K562 (cell line): Measurements from ENCODE around the gene SLC26A11. TPM values are rescaled to one million over a fixed set of nuclear protein-coding genes. Genes with fewer than 3 reads are reported as not detected.
A peak's percentile ranks its signal among the peaks of the same experiment; 100 is the strongest.

ENCODE experiments used
- DNMT1 ChIP-seq: fragments of 450-650 bp; IDR thresholded peaks from 2 replicates; pipeline ENCODE4 v1.6.1; 2016; ENCODE audit warnings: antibody characterized with exemption, mild to moderate bottlenecking
- EGR1 ChIP-seq: fragments of 450-650 bp; conservative IDR thresholded peaks from 2 replicates; pipeline ENCODE4 v1.6.1; 2017; ENCODE audit warnings: mild to moderate bottlenecking
- HNRNPLL ChIP-seq: fragments of 200-400 bp; formaldehyde crosslinking; IDR thresholded peaks from 2 replicates; pipeline ENCODE4 v1.6.1; 2017; ENCODE audit warnings: low read length, low read depth, mild to moderate bottlenecking; ENCODE audit not compliant: poor library complexity, severe bottlenecking
- KAT2B ChIP-seq: IDR thresholded peaks from one replicate; pipeline ENCODE4 v1.6.1; 2012; ENCODE audit warnings: low read depth, mild to moderate bottlenecking, control low read depth, inconsistent platforms, low read length, moderate library complexity
- NFRKB ChIP-seq: fragments of 450-650 bp; IDR thresholded peaks from 2 replicates; pipeline ENCODE4 v1.6.1; 2016; ENCODE audit warnings: low read depth
- NFYB ChIP-seq: IDR thresholded peaks from 2 replicates; pipeline ENCODE4 v1.6.1; 2011; ENCODE audit warnings: mild to moderate bottlenecking, moderate library complexity; ENCODE audit not compliant: insufficient read length; ENCODE audit errors: extremely low read depth
- SMC3 ChIP-seq: conservative IDR thresholded peaks from 2 replicates; pipeline ENCODE4 v1.6.1; 2011; ENCODE audit warnings: low read depth, low read length, improper control_type of control experiment; ENCODE audit not compliant: insufficient read depth
- SRSF7 ChIP-seq: fragments of 200-400 bp; formaldehyde crosslinking; optimal IDR thresholded peaks from 2 replicates; pipeline ENCODE3; 2017; ENCODE audit warnings: mild to moderate bottlenecking, low read depth, low read length
- TAF15 ChIP-seq: fragments of 200-400 bp; formaldehyde crosslinking; IDR thresholded peaks from 2 replicates; pipeline ENCODE4 v1.6.1; 2017; ENCODE audit warnings: mild to moderate bottlenecking, low read depth, low read length, moderate library complexity
- ZNF165 ChIP-seq: fragments of 250-450 bp; sonication (Bioruptor Pico); IDR thresholded peaks from 2 replicates; pipeline ENCODE4 v1.4.0; 2020; ENCODE audit warnings: borderline replicate concordance
- ZNF347 ChIP-seq: fragments of 450-650 bp; formaldehyde crosslinking; IDR thresholded peaks from 2 replicates; pipeline ENCODE4 v1.4.0; 2020; ENCODE audit warnings: low read depth, mild to moderate bottlenecking, moderate library complexity
- ZNF785 ChIP-seq: fragments of 250-450 bp; sonication (Bioruptor Pico); IDR thresholded peaks from 2 replicates; pipeline ENCODE4 v1.4.0; 2020; ENCODE audit warnings: mild to moderate bottlenecking
- polyA plus RNA-seq, 8 experiments: library from polyadenylated mRNA; depleted of rRNA in 4 of 8; stranded (reverse) in 5 of 8; unstranded in 3 of 8; fragments of >200 nt; fragmentation: Nextera tagmentation in 2 of 8; fragmentation: Illumina TruSeq in 1 of 8; extraction: Ambion mirVana in 2 of 8; extraction: Trizol in 1 of 8; gene quantifications; 2 replicates each; pipeline versions ENCODE4 v1.2.1 to v1.2.3, GENCODE V29; 2011 to 2014; ENCODE audit warnings: inconsistent platforms in 1 of 8, missing spikeins in 1 of 8
- total RNA-seq, 7 experiments: library from RNA; depleted of rRNA in 6 of 7; stranded (reverse); fragments of >200 nt in 6 of 7; fragmentation: Illumina TruSeq in 2 of 7; extraction: Trizol in 2 of 7; gene quantifications; 2 replicates each; pipeline versions ENCODE4 v1.2.1 to v1.2.3, GENCODE V29; 2011 to 2021; ENCODE audit warnings: low replicate concordance in 1 of 7
- TF ChIP-seq, protein P1 (sequence below): fragments of 450-650 bp; formaldehyde crosslinking; IDR thresholded peaks from 2 replicates; pipeline ENCODE4 v1.4.0; 2020; ENCODE audit warnings: mild to moderate bottlenecking, moderate library complexity
- TF ChIP-seq, protein P2 (sequence below): sonication (generic); formaldehyde crosslinking; IDR thresholded peaks from 2 replicates; pipeline ENCODE4 v1.4.0; 2020; ENCODE audit warnings: mild to moderate bottlenecking, missing genetic modification reagents
- TF ChIP-seq, protein P3 (sequence below): fragments of 450-650 bp; IDR thresholded peaks from 2 replicates; pipeline ENCODE4 v1.6.1; 2017; ENCODE audit warnings: antibody characterized with exemption
- TF ChIP-seq, protein P4 (sequence below): fragments of 450-650 bp; conservative IDR thresholded peaks from 2 replicates; pipeline ENCODE4 v1.6.1; 2016; ENCODE audit warnings: missing genetic modification characterization, low read depth, mild to moderate bottlenecking, missing compliant biosample characterization, moderate library complexity
- TF ChIP-seq, protein P5 (sequence below): sonication (generic); formaldehyde crosslinking; IDR thresholded peaks from 2 replicates; pipeline ENCODE4 v1.8.1; 2023; ENCODE audit warnings: mild to moderate bottlenecking, missing genetic modification reagents
- TF ChIP-seq, protein P6 (sequence below), 2 experiments: fragments of 200-800 bp in 1 of 2; sonication (Bioruptor generic) in 1 of 2; sonication (generic) in 1 of 2; formaldehyde crosslinking in 1 of 2; IDR thresholded peaks in 1 of 2; conservative IDR thresholded peaks in 1 of 2; 2 replicates each; pipeline versions ENCODE4 v1.5.0 to v1.6.1; 2016 to 2020; ENCODE audit warnings: missing compliant biosample characterization in 1 of 2, missing genetic modification characterization in 1 of 2, missing genetic modification reagents in 1 of 2

Gene SLC26A11
- total and polyA plus RNA-seq, 9 of the 15 experiments (the other 6 are each of a cell fraction or from before 2014, with no cell fraction given), result 0.06 to 3.1 (median 1.2) TPM; not detected in 1

DNA sequence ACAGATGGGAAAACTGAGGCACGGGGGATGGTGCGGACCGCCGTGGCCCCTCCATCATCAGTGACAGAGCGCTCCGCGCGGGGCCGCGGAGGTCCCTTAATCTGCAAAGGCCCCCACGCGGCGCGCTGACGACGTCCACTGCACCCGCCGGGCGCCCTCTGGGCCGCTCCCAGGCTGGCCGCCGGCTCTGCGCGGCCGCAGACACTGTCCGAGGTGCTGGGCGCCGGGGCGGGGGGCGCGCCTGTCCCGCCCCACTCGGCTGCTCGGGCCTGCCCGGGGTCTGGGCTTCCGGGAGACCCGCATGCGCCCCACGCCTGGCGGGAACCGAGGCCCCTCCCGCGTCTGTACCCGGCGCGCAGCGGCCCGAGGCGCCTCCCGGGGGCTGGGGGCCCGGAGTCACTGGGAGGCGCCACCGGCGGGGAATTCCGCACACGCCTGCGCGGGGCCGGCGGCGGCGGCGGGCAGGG is 39.9 kb downstream of the SLC26A11 start (continued):
- TF ChIP-seq EGR1 (no peak), HNRNPLL (peak; percentile 57), DNMT1 (no peak), SRSF7 (no peak), NFYB (no peak), KAT2B (no peak), SMC3 (no peak), ZNF785 (CRISPR knock-in tag) (no peak), NFRKB (no peak), TAF15 (no peak), ZNF347 (CRISPR knock-in tag) (no peak), ZNF165 (CRISPR knock-in tag) (no peak)
- TF ChIP-seq, protein P1, sequence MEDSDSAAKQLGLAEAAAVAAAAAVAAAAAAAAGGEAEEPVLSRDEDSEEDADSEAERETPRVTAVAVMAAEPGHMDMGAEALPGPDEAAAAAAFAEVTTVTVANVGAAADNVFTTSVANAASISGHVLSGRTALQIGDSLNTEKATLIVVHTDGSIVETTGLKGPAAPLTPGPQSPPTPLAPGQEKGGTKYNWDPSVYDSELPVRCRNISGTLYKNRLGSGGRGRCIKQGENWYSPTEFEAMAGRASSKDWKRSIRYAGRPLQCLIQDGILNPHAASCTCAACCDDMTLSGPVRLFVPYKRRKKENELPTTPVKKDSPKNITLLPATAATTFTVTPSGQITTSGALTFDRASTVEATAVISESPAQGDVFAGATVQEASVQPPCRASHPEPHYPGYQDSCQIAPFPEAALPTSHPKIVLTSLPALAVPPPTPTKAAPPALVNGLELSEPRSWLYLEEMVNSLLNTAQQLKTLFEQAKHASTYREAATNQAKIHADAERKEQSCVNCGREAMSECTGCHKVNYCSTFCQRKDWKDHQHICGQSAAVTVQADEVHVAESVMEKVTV, result no peak
- TF ChIP-seq, protein P2, sequence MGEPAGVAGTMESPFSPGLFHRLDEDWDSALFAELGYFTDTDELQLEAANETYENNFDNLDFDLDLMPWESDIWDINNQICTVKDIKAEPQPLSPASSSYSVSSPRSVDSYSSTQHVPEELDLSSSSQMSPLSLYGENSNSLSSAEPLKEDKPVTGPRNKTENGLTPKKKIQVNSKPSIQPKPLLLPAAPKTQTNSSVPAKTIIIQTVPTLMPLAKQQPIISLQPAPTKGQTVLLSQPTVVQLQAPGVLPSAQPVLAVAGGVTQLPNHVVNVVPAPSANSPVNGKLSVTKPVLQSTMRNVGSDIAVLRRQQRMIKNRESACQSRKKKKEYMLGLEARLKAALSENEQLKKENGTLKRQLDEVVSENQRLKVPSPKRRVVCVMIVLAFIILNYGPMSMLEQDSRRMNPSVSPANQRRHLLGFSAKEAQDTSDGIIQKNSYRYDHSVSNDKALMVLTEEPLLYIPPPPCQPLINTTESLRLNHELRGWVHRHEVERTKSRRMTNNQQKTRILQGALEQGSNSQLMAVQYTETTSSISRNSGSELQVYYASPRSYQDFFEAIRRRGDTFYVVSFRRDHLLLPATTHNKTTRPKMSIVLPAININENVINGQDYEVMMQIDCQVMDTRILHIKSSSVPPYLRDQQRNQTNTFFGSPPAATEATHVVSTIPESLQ (CRISPR knock-in tag), result no peak; the same call in 1 of the 2 replicates
- TF ChIP-seq, protein P3, sequence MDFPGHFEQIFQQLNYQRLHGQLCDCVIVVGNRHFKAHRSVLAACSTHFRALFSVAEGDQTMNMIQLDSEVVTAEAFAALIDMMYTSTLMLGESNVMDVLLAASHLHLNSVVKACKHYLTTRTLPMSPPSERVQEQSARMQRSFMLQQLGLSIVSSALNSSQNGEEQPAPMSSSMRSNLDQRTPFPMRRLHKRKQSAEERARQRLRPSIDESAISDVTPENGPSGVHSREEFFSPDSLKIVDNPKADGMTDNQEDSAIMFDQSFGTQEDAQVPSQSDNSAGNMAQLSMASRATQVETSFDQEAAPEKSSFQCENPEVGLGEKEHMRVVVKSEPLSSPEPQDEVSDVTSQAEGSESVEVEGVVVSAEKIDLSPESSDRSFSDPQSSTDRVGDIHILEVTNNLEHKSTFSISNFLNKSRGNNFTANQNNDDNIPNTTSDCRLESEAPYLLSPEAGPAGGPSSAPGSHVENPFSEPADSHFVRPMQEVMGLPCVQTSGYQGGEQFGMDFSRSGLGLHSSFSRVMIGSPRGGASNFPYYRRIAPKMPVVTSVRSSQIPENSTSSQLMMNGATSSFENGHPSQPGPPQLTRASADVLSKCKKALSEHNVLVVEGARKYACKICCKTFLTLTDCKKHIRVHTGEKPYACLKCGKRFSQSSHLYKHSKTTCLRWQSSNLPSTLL, result no peak
- TF ChIP-seq, protein P4, sequence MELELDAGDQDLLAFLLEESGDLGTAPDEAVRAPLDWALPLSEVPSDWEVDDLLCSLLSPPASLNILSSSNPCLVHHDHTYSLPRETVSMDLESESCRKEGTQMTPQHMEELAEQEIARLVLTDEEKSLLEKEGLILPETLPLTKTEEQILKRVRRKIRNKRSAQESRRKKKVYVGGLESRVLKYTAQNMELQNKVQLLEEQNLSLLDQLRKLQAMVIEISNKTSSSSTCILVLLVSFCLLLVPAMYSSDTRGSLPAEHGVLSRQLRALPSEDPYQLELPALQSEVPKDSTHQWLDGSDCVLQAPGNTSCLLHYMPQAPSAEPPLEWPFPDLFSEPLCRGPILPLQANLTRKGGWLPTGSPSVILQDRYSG, result 0 out of 2 replicates have a peak, but pooled peaks have one; percentile 32
- TF ChIP-seq, protein P5, sequence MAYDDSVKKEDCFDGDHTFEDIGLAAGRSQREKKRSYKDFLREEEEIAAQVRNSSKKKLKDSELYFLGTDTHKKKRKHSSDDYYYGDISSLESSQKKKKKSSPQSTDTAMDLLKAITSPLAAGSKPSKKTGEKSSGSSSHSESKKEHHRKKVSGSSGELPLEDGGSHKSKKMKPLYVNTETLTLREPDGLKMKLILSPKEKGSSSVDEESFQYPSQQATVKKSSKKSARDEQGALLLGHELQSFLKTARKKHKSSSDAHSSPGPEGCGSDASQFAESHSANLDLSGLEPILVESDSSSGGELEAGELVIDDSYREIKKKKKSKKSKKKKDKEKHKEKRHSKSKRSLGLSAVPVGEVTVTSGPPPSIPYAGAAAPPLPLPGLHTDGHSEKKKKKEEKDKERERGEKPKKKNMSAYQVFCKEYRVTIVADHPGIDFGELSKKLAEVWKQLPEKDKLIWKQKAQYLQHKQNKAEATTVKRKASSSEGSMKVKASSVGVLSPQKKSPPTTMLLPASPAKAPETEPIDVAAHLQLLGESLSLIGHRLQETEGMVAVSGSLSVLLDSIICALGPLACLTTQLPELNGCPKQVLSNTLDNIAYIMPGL (CRISPR knock-in tag), result no peak
- TF ChIP-seq, protein P6, sequence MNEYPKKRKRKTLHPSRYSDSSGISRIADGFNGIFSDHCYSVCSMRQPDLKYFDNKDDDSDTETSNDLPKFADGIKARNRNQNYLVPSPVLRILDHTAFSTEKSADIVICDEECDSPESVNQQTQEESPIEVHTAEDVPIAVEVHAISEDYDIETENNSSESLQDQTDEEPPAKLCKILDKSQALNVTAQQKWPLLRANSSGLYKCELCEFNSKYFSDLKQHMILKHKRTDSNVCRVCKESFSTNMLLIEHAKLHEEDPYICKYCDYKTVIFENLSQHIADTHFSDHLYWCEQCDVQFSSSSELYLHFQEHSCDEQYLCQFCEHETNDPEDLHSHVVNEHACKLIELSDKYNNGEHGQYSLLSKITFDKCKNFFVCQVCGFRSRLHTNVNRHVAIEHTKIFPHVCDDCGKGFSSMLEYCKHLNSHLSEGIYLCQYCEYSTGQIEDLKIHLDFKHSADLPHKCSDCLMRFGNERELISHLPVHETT (CRISPR knock-in tag; conservative IDR thresholded peaks at IDR 0.05 in 1 of 2, IDR thresholded peaks at IDR 0.05 in 1 of 2), result peak in 1 of 2 experiments; percentile 99; a peak in 2 of 4 replicates
